CD14-positive monocyte (primary cell): ENCODE results near the gene CAMTA1. TPM values are rescaled to one million over a fixed set of nuclear protein-coding genes. Genes with fewer than 3 reads are reported as not detected.

Source experiments
- DNase-seq, 3 donors: peaks; one replicate each; pipeline ENCODE4 v3.0.0-alpha.2; 2011 to 2022
- H2AFZ ChIP-seq: 2 replicates; pipeline ENCODE4 v1.6.0; 2012; ENCODE audit warnings: mild to moderate bottlenecking, low read depth, low read length, inconsistent platforms; ENCODE audit not compliant: insufficient read depth, poor library complexity, severe bottlenecking
- H3K27ac ChIP-seq, 2 donors: 1 replicate in 1 of 2; 2 replicates in 1 of 2; pipeline ENCODE4 v1.5.1; 2012 to 2013; ENCODE audit warnings: low read length in 2 of 2, control low read depth in 1 of 2, inconsistent platforms in 1 of 2, low read depth in 1 of 2, mild to moderate bottlenecking in 1 of 2
- H3K27me3 ChIP-seq, 2 donors: one replicate each; pipeline versions ENCODE4 v1.6.0 to v1.6.1; 2011 to 2013; ENCODE audit warnings: low read length in 2 of 2; ENCODE audit not compliant: control insufficient read depth in 2 of 2, insufficient read depth in 2 of 2
- H3K36me3 ChIP-seq, 2 donors: replicated peaks in 1 of 2; 1 replicate in 1 of 2; 2 replicates in 1 of 2; pipeline versions ENCODE4 v1.5.1 to v1.6.1; 2012 to 2013; ENCODE audit warnings: low read length in 2 of 2, control low read depth in 1 of 2, inconsistent platforms in 1 of 2, mild to moderate bottlenecking in 1 of 2; ENCODE audit not compliant: insufficient read depth in 2 of 2, control insufficient read depth in 1 of 2
- H3K4me1 ChIP-seq, 2 donors: 1 replicate in 1 of 2; 2 replicates in 1 of 2; pipeline versions ENCODE4 v1.5.1 to v1.6.1; 2012 to 2013; ENCODE audit warnings: low read length in 2 of 2, control low read depth in 1 of 2, inconsistent platforms in 1 of 2, mild to moderate bottlenecking in 1 of 2, moderate library complexity in 1 of 2; ENCODE audit not compliant: insufficient read depth in 2 of 2, control insufficient read depth in 1 of 2
- H3K4me2 ChIP-seq: replicated peaks from 2 replicates; pipeline ENCODE3; 2012; ENCODE audit warnings: low read length, moderate library complexity, mild to moderate bottlenecking; ENCODE audit not compliant: poor library complexity, severe bottlenecking; ENCODE audit errors: extremely low read depth
- H3K4me3 ChIP-seq, 3 experiments: fragments of 200-600 bp in 1 of 3; sonication (generic) in 1 of 3; replicated peaks in 1 of 3; 1 replicate in 2 of 3; 2 replicates in 1 of 3; pipeline ENCODE4 v1.5.1; 2011 to 2013; ENCODE audit warnings: low read length in 3 of 3, mild to moderate bottlenecking in 3 of 3, control low read depth in 2 of 3, low read depth in 2 of 3, inconsistent platforms in 1 of 3, moderate library complexity in 1 of 3
- H3K79me2 ChIP-seq: 2 replicates; pipeline ENCODE4 v1.6.0; 2012; ENCODE audit warnings: mild to moderate bottlenecking, control low read depth, inconsistent platforms, low read length, moderate library complexity; ENCODE audit not compliant: insufficient read depth
- H3K9ac ChIP-seq: 2 replicates; pipeline ENCODE4 v1.6.0; 2017; ENCODE audit warnings: low read length, mild to moderate bottlenecking; ENCODE audit not compliant: insufficient read depth, poor library complexity, severe bottlenecking
- H3K9me3 ChIP-seq, 2 donors: replicated peaks in 1 of 2; 1 replicate in 1 of 2; 2 replicates in 1 of 2; pipeline versions ENCODE4 v1.5.1 to v1.6.1; 2012 to 2013; ENCODE audit warnings: low read length in 2 of 2, control low read depth in 1 of 2; ENCODE audit not compliant: control insufficient read depth in 1 of 2, insufficient read depth in 1 of 2
- H4K20me1 ChIP-seq: 2 replicates; pipeline ENCODE4 v1.6.0; 2012; ENCODE audit warnings: mild to moderate bottlenecking, low read length, control low read depth, moderate library complexity; ENCODE audit not compliant: insufficient read depth
- H3K27ac Mint-ChIP-seq, 7 donors: one replicate each; pipeline ENCODE4 v1.8.0; 2020; ENCODE audit warnings: mild to moderate bottlenecking in 7 of 7, mixed read lengths in 7 of 7, moderate library complexity in 6 of 7, inconsistent platforms in 2 of 7
- H3K27me3 Mint-ChIP-seq, 3 donors: one replicate each; pipeline ENCODE4 v1.8.0; 2021 to 2022; ENCODE audit warnings: low read depth in 3 of 3, mild to moderate bottlenecking in 3 of 3, mixed read lengths in 3 of 3, moderate library complexity in 3 of 3, inconsistent platforms in 1 of 3
- H3K36me3 Mint-ChIP-seq, 2 donors: one replicate each; pipeline ENCODE4 v1.8.0; 2020; ENCODE audit warnings: mixed read lengths in 2 of 2, inconsistent platforms in 1 of 2, mild to moderate bottlenecking in 1 of 2
- H3K4me1 Mint-ChIP-seq: one replicate; pipeline ENCODE4 v1.8.0; 2020; ENCODE audit warnings: mild to moderate bottlenecking, mixed read lengths
- H3K4me3 Mint-ChIP-seq, 2 donors: one replicate each; pipeline ENCODE4 v1.8.0; 2020; ENCODE audit warnings: mild to moderate bottlenecking in 2 of 2, mixed read lengths in 2 of 2, moderate library complexity in 1 of 2
- H3K9me3 Mint-ChIP-seq, 7 donors: one replicate each; pipeline ENCODE4 v1.8.0; 2020 to 2022; ENCODE audit warnings: mixed read lengths in 7 of 7, mild to moderate bottlenecking in 6 of 7, moderate library complexity in 6 of 7, inconsistent platforms in 2 of 7
- CTCF ChIP-seq: fragments of 200-600 bp; IDR thresholded peaks from one replicate; pipeline ENCODE4 v1.8.0; 2022; ENCODE audit warnings: antibody characterized with exemption, mild to moderate bottlenecking
- WGBS: methylation state at CpG from one replicate; pipeline ENCODE4 v1.1.5; 2013; ENCODE audit warnings: missing lambda C conversion rate; ENCODE audit not compliant: insufficient coverage; 5-methylcytosine and 5-hydroxymethylcytosine counted together
- intact Hi-C, 2 donors: fragments of 100-400 bp; cut with micrococcal nuclease; formaldehyde crosslinking; loops; one replicate each; pipeline versions ENCODE4 v1.15.0 to v1.15.1; 2023
- polyA plus RNA-seq, 3 donors: library from polyadenylated mRNA; depleted of rRNA in 1 of 3; unstranded in 2 of 3; stranded (reverse) in 1 of 3; fragments of 300-500 nt in 2 of 3; fragments of >200 nt in 1 of 3; fragmentation: Illumina TruSeq in 2 of 3; gene quantifications; 1 replicate in 2 of 3; 2 replicates in 1 of 3; pipeline ENCODE4 v1.2.3, GENCODE V29; 2012 to 2021

The CAMTA1 gene
- polyA plus RNA-seq, 3 donors, result 52.0 to 89.6 (median 78.3) TPM

- Histone ChIP-seq H3K9me3 (no peaks in the 10 kb centered on the region), H3K36me3 (no peaks in the 10 kb centered on the region), H4K20me1 (no peaks in the 10 kb centered on the region), H3K27ac (no peak overlapping the region), H3K4me2 (no peak overlapping the region), H2AFZ (no peak overlapping the region), H3K4me1 (no peaks in the 10 kb centered on the region), H3K27me3 (no peaks in the 10 kb centered on the region), H3K9ac (no peak overlapping the region), H3K79me2 (no peaks in the 10 kb centered on the region), H3K4me3 (no peak overlapping the region)
- 89% methylated on average over 8 of the region's 12 CpGs for WGBS
- H3K4me3 Mint-ChIP-seq, result no peak overlapping the region
- H3K4me1 Mint-ChIP-seq, result no peaks in the 10 kb centered on the region
- intact Hi-C loops, result no loop called here
- TF ChIP-seq CTCF, result no peak
- H3K27ac Mint-ChIP-seq, result no peak overlapping the region
- H3K9me3 Mint-ChIP-seq, result peaks cover 0 to 4% (median 0%) of the 10 kb centered on the region in 7 donors
- no peak for DNase-seq
- peaks cover 2 to 14% (median 3%) of the 10 kb centered on the region in 3 donors for H3K27me3 Mint-ChIP-seq
- no peaks in the 10 kb centered on the region for H3K36me3 Mint-ChIP-seq
Observed at GRCh38 chr1:7464736-7465135, 679.5 kb downstream of the CAMTA1 start.

- H3K4me2 ChIP-seq, result no peak overlapping the region
- H3K9ac ChIP-seq, result no peak overlapping the region
- no peaks in the 10 kb centered on the region for H3K36me3 ChIP-seq
- no peaks in the 10 kb centered on the region for H3K9me3 ChIP-seq
- no peak overlapping the region for H2AFZ ChIP-seq
- Mint-ChIP-seq H3K27me3 (peaks cover 2 to 18% (median 3%) of the 10 kb centered on the region in 3 donors), H3K36me3 (no peaks in the 10 kb centered on the region), H3K4me3 (no peak overlapping the region), H3K27ac (no peak overlapping the region), H3K4me1 (no peaks in the 10 kb centered on the region), H3K9me3 (peaks cover 0 to 4% (median 0%) of the 10 kb centered on the region in 7 donors)
- H3K4me1 ChIP-seq, result no peaks in the 10 kb centered on the region
- no peaks in the 10 kb centered on the region for H3K27me3 ChIP-seq
- H3K4me3 ChIP-seq, result no peak overlapping the region
- H3K27ac ChIP-seq, result no peak overlapping the region
- 92% methylated on average over 25 of the region's 27 CpGs for WGBS
- DNase-seq, result no peak
- no peaks in the 10 kb centered on the region for H4K20me1 ChIP-seq
- no peak for TF ChIP-seq CTCF
- intact Hi-C loops, result no loop called here
- H3K79me2 ChIP-seq, result no peaks in the 10 kb centered on the region
Observed at GRCh38 chr1:7467476-7468175, 682.4 kb downstream of the CAMTA1 start.
